DOHH2 (cell line): ENCODE results near the gene SNTN.

Experiments
- CTCF ChIP-seq: fragments of 200-600 bp; sonication (generic); IDR thresholded peaks from one replicate; pipeline ENCODE4 v1.5.1; 2014; ENCODE audit warnings: antibody characterized with exemption, mild to moderate bottlenecking, low read depth, low read length; ENCODE audit not compliant: poor library complexity, severe bottlenecking
- EZH2phosphoT487 ChIP-seq: fragments of 200-600 bp; sonication (generic); IDR thresholded peaks from 2 replicates; pipeline ENCODE4 v1.6.1; 2017; ENCODE audit warnings: borderline replicate concordance, mild to moderate bottlenecking, antibody characterized with exemption, low read length, moderate library complexity, mixed read lengths

DNA sequence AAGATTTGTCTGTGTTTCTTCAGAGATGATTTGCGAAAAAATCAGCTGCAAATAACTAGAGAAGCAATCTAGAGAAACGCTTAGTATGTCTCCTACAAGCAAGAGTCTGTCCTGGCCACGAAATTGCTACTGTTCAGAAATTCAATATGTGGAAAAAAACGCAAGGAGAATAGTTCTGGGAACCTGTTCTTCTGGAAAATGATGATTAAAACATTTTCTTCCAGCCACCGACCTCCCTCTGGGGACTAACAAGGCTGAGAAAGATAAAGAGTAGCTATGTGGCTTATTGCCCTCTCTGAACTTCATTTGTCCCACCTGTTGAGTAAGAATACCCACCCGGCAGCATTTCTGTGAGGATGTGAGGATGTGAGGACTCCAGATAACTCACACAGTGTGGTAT lies 31.6 kb downstream of the SNTN start:
- TF ChIP-seq CTCF (no peak), EZH2phosphoT487 (no peak)
